GM18502 (cell line): ENCODE data around the gene GATAD2A.

Experiments
- ATAC-seq: cut with Tn5 transposase; IDR thresholded peaks from one replicate; pipeline ENCODE4 v1.9.1; 2021; ENCODE audit warnings: mild to moderate bottlenecking; ENCODE audit not compliant: unreplicated experiment, poor library complexity

Gene GATAD2A

DNA sequence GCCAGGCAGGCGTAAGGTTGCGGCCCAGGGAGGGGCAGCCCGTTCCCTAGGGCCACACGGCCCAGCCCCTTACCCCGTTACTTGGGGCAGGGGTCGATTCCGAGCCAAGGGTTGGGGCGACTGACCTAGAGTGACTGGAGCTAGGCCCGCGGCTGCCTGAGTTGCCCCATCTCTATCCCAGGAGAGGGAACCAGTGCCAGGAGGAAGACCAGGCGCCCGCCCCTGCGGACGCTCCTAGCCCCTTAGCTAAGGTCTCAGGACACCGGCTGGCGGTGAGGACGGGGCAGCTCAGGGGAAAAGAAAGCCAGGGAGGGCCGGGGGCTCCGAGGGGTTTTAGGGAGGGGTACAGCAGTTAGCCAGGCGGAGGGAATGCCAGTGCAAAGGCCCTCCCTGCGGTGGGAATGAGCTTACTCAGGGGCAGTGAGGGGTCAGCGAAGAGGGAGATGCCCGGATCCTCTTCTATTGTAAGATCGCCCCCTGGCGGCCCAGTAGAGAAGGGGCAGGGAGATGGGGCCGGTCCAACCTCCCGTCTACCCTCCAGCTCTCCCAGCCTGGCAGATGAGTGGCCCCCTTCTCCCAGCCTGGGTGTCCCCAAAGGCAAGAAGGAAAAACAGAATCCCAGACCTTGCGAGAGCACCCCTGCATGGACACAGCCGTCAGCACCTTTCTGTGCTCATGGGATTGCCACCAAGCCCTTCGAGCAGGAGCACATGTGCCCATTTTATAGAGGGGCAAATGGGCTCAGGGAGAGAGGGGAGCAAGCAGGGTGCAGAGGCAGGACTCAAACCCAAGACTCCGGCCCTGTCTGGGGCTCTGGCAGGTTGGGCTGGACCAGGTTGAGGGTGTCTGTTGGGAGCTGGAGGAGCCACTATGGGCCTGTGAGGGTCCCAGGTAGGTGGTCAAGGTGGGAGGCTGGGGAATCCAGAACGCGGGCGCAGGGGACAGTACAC, 148.9 kb downstream of the GATAD2A start:
- ATAC-seq, result no peak

DNA sequence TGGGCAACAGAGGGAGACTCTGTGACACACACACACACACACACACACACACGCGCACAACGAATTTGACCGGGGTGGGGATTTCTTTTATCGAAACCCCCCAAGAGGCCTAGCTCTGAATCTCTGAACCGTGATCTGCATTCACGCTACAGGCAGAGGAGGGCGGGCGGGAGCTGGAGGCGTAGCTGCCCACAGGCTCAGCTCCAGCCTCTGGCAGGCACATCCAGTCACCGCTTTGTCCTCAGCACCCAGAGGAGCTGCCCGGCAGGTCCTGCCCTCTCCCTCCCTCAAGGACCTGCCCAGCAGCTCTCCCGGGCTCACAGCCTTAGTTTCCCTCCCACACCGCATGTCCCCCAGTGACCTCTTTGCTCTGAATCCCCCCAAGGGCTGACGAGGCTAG, 152.6 kb downstream of the GATAD2A start:
- no peak for ATAC-seq
